Erythroblast (primary cell): ENCODE results near the gene DENND2A.

Experiments
- GATA1 ChIP-seq: IDR thresholded peaks from 2 replicates; pipeline ENCODE4 v1.6.1; 2011; ENCODE audit warnings: low read depth, mild to moderate bottlenecking, control low read depth, low read length, moderate library complexity
- POLR2A ChIP-seq: IDR thresholded peaks from 2 replicates; pipeline ENCODE4 v1.6.1; 2011; ENCODE audit warnings: mild to moderate bottlenecking, low read length

GRCh38 chr7:140635816-140636215 lies 4.8 kb downstream of the DENND2A start:
- TF ChIP-seq POLR2A = no peak
- no peak for TF ChIP-seq GATA1
